CD4-positive, alpha-beta T cell (primary cell): ENCODE results near the gene DEFB121. TPM values are rescaled to one million over a fixed set of nuclear protein-coding genes. Genes with fewer than 3 reads are reported as not detected.

Source experiments
- ATAC-seq: fragments of 200-7000 bp; cut with Tn5 transposase; one replicate; pipeline ENCODE4 v1.10.0; 2022; ENCODE audit warnings: mild to moderate bottlenecking; ENCODE audit not compliant: poor library complexity
- CTCF ChIA-PET: fragments of 350-600 bp; sonication (Branson Sonifier 250); formaldehyde crosslinking; loops from one replicate; lab custom pipeline; 2021; ENCODE audit warnings: antibody characterized with exemption, inconsistent platforms; lab: Charles Lee
- POLR2A ChIA-PET: fragments of 350-600 bp; sonication (Branson Sonifier 250); formaldehyde crosslinking; loops from one replicate; lab custom pipeline; 2021; ENCODE audit warnings: antibody characterized with exemption, inconsistent platforms; lab: Charles Lee
- DNase-seq, 14 experiments: peaks; one replicate each; pipeline ENCODE4 v3.0.0-alpha.2; 2013 to 2020; ENCODE audit warnings: mixed read lengths in 2 of 14
- H3K27ac ChIP-seq, 2 donors: one replicate each; pipeline versions ENCODE4 v1.5.1 to v1.7.0; 2013; ENCODE audit warnings: low read length in 2 of 2, low read depth in 1 of 2, mild to moderate bottlenecking in 1 of 2
- H3K27me3 ChIP-seq, 2 experiments: 1 replicate in 1 of 2; 2 replicates in 1 of 2; pipeline versions ENCODE4 v1.6.1 to v1.7.0; 2013; ENCODE audit warnings: low read length in 2 of 2, control low read depth in 1 of 2, mild to moderate bottlenecking in 1 of 2, moderate library complexity in 1 of 2; ENCODE audit not compliant: insufficient read depth in 2 of 2, control insufficient read depth in 1 of 2
- H3K36me3 ChIP-seq: one replicate; pipeline ENCODE4 v1.6.1; 2013; ENCODE audit warnings: low read length, control low read depth; ENCODE audit not compliant: insufficient read depth
- H3K4me1 ChIP-seq: one replicate; pipeline ENCODE4 v1.6.1; 2013; ENCODE audit warnings: low read length, control low read depth; ENCODE audit not compliant: insufficient read depth
- H3K4me3 ChIP-seq: one replicate; pipeline ENCODE4 v1.5.1; 2013; ENCODE audit warnings: mild to moderate bottlenecking, low read length, moderate library complexity
- H3K9me3 ChIP-seq, 2 experiments: 1 replicate in 1 of 2; 2 replicates in 1 of 2; pipeline versions ENCODE4 v1.6.1 to v1.7.0; 2013; ENCODE audit warnings: low read length in 2 of 2, mild to moderate bottlenecking in 2 of 2, control low read depth in 1 of 2, moderate library complexity in 1 of 2; ENCODE audit not compliant: control insufficient read depth in 1 of 2, insufficient read depth in 1 of 2
- H3K27ac Mint-ChIP-seq: one replicate; pipeline ENCODE4 v1.8.0; 2020; ENCODE audit warnings: mixed read lengths
- H3K27me3 Mint-ChIP-seq: one replicate; pipeline ENCODE4 v1.8.0; 2021; ENCODE audit warnings: mixed read lengths
- H3K36me3 Mint-ChIP-seq: one replicate; pipeline ENCODE4 v1.8.0; 2021; ENCODE audit warnings: low read depth, mixed read lengths
- H3K4me1 Mint-ChIP-seq: one replicate; pipeline ENCODE4 v1.8.0; 2021; ENCODE audit warnings: low read depth, mixed read lengths
- H3K4me3 Mint-ChIP-seq: one replicate; pipeline ENCODE4 v1.8.0; 2020; ENCODE audit warnings: mild to moderate bottlenecking, mixed read lengths
- H3K9me3 Mint-ChIP-seq: one replicate; pipeline ENCODE4 v1.8.0; 2020; ENCODE audit warnings: mixed read lengths
- CTCF ChIP-seq: fragments of 200-600 bp; IDR thresholded peaks from one replicate; pipeline ENCODE4 v1.8.0; 2022; ENCODE audit warnings: antibody characterized with exemption, mild to moderate bottlenecking
- intact Hi-C, 2 experiments: fragments of 100-400 bp; cut with DNase I in 1 of 2; cut with micrococcal nuclease in 1 of 2; formaldehyde crosslinking; loops; one replicate each; pipeline versions ENCODE4 v1.15.1 to v1.9.0; 2023 to 2025; cut with DNase I, micrococcal nuclease
- total RNA-seq, 174 experiments: library from RNA in 2 of 174; stranded (reverse) in 2 of 174; gene quantifications; one replicate each; pipeline ENCODE4 v1.2.3 and lab custom pipeline; 2021 to 2026

DEFB121 gene
- total RNA-seq, 2 experiments from 2014 or later = not detected

- Mint-ChIP-seq H3K4me1 (no peaks in the 10 kb centered on the region), H3K4me3 (no peak overlapping the region), H3K9me3 (no peaks in the 10 kb centered on the region), H3K36me3 (no peaks in the 10 kb centered on the region), H3K27ac (no peak overlapping the region), H3K27me3 (peaks cover 37% of the 10 kb centered on the region)
- POLR2A ChIA-PET = no interaction called here
- no peak overlapping the region for H3K27ac ChIP-seq
- no peak overlapping the region for H3K4me3 ChIP-seq
- no peaks in the 10 kb centered on the region for H3K36me3 ChIP-seq
- H3K27me3 ChIP-seq = peaks cover 4 to 8% of the 10 kb centered on the region in 2 experiments
- intact Hi-C loops = no loop called here
- TF ChIP-seq CTCF = no peak
- no peaks in the 10 kb centered on the region for H3K4me1 ChIP-seq
- CTCF ChIA-PET = no interaction called here
- DNase-seq (no peak), ATAC-seq (no peak)
- H3K9me3 ChIP-seq = no peaks in the 10 kb centered on the region
These were observed 13.2 kb downstream of the DEFB121 start for GRCh38 chr20:31392836-31393235.

- H3K27me3 Mint-ChIP-seq = peaks cover 44% of the 10 kb centered on the region
- H3K27ac Mint-ChIP-seq = no peak within 1 kb of the TSS
- no peak within 1 kb of the TSS for H3K4me3 Mint-ChIP-seq
- DNase-seq = no peak
- H3K9me3 Mint-ChIP-seq = no peaks in the 10 kb centered on the region
- Histone ChIP-seq H3K4me1 (no peaks in the 10 kb centered on the region), H3K9me3 (no peaks in the 10 kb centered on the region), H3K4me3 (no peak within 1 kb of the TSS), H3K27ac (no peak within 1 kb of the TSS), H3K27me3 (peaks cover 4 to 8% of the 10 kb centered on the region in 2 experiments), H3K36me3 (no peaks in the 10 kb centered on the region)
- H3K4me1 Mint-ChIP-seq = no peaks in the 10 kb centered on the region
- H3K36me3 Mint-ChIP-seq = no peaks in the 10 kb centered on the region
- intact Hi-C loops = no loop called here
- TF ChIP-seq CTCF = no peak
- POLR2A ChIA-PET = no interaction called here
- ATAC-seq = no peak
- CTCF ChIA-PET = no interaction called here
These were observed 15.5 kb downstream of the DEFB121 start, which contains the start of gene DEFB119 for GRCh38 chr20:31390490-31390889. TSS of gene DEFB119 (minus strand) at chr20:31390590. CDS start at chr20:31390483, 107 bp downstream.

GRCh38 chr20:31374346-31374745 lies 31.7 kb downstream of the DEFB121 start:
- CTCF ChIA-PET = no interaction called here
- H3K27ac ChIP-seq = no peak overlapping the region

More at GRCh38 chr20:31374346-31374745, 31.7 kb downstream of the DEFB121 start:
- Mint-ChIP-seq H3K36me3 (no peaks in the 10 kb centered on the region), H3K27me3 (peaks cover 5% of the 10 kb centered on the region), H3K27ac (no peak overlapping the region), H3K9me3 (peaks cover 2% of the 10 kb centered on the region), H3K4me3 (no peak overlapping the region), H3K4me1 (no peaks in the 10 kb centered on the region)
- POLR2A ChIA-PET = no interaction called here
- Histone ChIP-seq H3K27me3 (no peaks in the 10 kb centered on the region), H3K4me3 (no peak overlapping the region), H3K9me3 (peaks cover 5 to 9% of the 10 kb centered on the region in 2 experiments), H3K4me1 (no peaks in the 10 kb centered on the region), H3K36me3 (no peaks in the 10 kb centered on the region)
- intact Hi-C loops = no loop called here
- DNase-seq (no peak), ATAC-seq (no peak)
- TF ChIP-seq CTCF = no peak
